Measurements from ENCODE around the gene C4orf46.

C4orf46 gene

GRCh38 chr4:158657291-158657690 lies 14.4 kb downstream of the C4orf46 start:
- no peak for FAIRE-seq
- DNase-seq (ENCODE audit: insufficient read length, low spot score) = no peak

DNA sequence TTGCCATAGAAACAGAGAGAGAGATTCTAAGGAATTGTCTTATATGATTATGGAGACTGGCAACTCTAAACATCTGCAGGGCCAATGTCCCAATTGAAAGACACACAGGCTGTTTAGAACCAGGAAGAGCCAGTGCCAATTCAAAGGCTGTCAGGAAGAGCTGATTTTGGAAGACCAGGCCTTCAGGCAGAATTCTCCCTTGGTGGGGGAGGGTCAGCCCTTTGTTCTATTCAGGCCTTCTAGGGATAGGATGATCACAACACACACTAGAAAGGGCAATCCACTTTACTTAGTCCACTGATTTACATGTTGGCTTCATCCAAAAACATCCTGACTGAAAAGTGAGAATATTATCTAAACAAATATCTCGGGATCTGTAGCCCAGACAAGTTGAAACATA lies 15.2 kb downstream of the C4orf46 start:
- DNase-seq (ENCODE audit: insufficient read length, low spot score) (no peak), FAIRE-seq (no peak)

GRCh38 chr4:158652920-158653319 lies 18.8 kb downstream of the C4orf46 start:
- FAIRE-seq = peak; percentile 71
- no peak for DNase-seq (ENCODE audit: insufficient read length, low spot score)

GRCh38 chr4:158649111-158649680 lies 22.5 kb downstream of the C4orf46 start:
- DNase-seq (ENCODE audit: insufficient read length, low spot score) (no peak), FAIRE-seq (no peak)

DNA sequence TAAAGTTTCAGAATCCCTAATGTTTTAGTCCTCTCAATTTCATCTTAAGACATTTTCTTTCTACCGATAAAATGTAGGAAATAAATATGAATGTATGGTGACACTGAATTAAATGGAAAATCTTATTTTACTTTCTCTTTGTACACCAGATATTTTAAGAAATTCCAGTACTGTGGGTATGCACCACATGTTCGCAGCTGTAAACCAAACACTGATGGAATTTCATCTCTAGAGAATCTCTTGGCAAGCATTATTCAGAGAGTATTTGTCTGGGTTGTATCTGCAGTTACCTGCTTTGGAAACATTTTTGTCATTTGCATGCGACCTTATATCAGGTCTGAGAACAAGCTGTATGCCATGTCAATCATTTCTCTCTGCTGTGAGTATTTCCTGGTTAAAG lies 26.9 kb downstream of the C4orf46 start:
- FAIRE-seq (no peak), DNase-seq (ENCODE audit: insufficient read length, low spot score) (no peak)

DNA sequence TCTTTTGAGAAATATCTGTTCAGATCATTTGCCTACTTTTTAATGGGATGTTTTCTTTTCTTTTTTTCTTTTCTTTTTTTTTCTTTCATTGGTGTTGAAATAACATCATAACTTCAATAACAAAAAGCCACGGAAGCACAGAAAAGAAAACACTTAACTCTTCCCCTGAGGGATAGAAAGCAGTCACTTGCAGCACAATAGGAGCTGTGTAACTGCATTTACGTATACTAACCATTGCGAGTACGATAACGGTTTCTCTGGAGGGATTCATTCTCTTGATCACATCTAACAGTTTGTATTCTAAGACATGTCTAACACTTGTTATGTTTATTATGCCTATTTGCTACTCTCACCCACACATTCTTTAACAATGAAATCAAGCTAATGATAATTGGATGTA lies 27.3 kb downstream of the C4orf46 start:
- DNase-seq (ENCODE audit: insufficient read length, low spot score) = no peak
- no peak for FAIRE-seq

DNA sequence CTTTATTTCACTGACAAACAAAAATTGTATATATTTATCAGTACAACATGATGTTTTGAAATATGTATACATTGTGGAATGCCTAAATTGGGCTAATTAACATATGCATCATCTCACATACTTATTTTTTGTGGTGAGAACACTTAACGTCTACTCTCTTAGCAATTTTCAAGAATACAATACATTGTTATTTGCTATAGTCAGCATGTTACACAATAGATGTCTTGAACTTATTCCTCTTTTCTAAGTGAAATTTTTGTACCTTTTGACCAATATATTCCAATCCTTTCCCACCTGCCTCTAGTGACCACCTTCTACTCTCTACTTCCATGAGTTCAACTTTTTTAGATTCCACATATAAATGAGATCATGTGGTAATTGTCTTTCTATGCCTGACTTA lies 35.1 kb downstream of the C4orf46 start:
- FAIRE-seq = no peak

DNA sequence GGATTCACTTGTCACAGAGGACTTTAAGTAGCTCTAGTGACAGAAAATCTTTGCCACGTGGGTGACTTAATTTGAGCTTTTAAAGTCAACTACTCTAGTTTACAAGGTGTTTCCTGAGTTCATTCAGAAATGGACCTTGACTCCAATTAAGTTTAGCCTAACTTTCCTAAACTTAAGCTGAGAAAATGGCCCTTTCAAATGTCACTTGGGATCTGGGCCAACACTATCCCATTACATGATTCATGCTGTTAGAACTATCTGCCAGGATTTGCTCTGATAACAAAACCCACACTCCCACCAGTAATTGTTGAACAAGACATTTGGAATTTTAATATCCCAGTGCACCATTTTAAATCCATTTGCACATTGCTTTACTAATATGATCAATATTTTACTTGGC lies 40.8 kb downstream of the C4orf46 start:
- DNase-seq (ENCODE audit: insufficient read length, low spot score) (no peak), FAIRE-seq (no peak)

More for the DNA sequence above, 35.1 kb downstream of the C4orf46 start:
- DNase-seq (ENCODE audit: insufficient read length, low spot score) = no peak

GRCh38 chr4:158625544-158625943 lies 46.1 kb downstream of the C4orf46 start:
- DNase-seq (ENCODE audit: insufficient read length, low spot score) (no peak), FAIRE-seq (no peak)

- FAIRE-seq = peak; percentile 90
- peak; percentile 4 for DNase-seq (ENCODE audit: insufficient read length, low spot score)
These were observed 46.7 kb downstream of the C4orf46 start for GRCh38 chr4:158624889-158625478.

DNA sequence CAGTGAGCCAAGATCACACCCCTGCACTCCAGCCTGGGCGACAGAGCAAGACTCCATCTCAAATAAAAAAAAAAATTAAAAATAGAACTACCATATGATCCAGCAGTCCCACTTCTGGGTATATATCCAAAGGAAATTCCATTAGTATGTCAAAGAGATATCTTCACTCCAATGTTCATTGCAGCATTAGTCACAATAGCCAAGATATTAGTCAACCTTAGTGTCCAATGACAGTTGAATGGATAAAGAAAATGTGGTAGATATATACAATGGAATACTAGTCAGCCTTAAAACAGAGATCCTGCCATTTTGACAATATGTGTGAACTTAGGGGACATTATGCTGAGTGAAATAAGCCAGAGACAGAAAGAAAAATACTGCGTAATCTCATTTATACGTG lies 49.4 kb downstream of the C4orf46 start:
- FAIRE-seq (no peak), DNase-seq (ENCODE audit: insufficient read length, low spot score) (no peak)

DNA sequence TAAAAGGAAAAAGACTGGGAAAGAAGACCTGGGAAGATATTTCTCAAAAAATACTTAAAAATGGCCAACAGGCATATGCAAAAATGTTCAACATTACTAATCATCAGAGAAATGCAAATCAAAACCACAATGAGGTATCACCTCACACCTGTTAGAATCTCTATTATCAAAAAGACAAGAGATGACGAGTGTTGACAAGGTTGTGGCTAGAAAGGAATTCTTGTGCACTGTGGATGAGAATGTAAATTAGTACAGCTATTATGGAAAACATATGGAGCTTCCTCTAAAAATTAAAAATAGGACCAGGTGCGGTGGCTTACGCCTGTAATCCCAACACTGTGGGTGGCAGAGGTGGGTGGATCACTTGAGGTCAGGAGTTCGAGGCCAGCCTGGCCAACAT lies 50.0 kb downstream of the C4orf46 start:
- DNase-seq (ENCODE audit: insufficient read length, low spot score) (no peak), FAIRE-seq (no peak)

- FAIRE-seq (no peak), DNase-seq (ENCODE audit: insufficient read length, low spot score) (no peak)
These were observed 53.7 kb downstream of the C4orf46 start for GRCh38 chr4:158617956-158618355.

Data from GM19239 (cell line).